Activated CD8-positive, alpha-beta memory T cell treated with anti-CD3 and anti-CD28 coated beads, Interleukin-2, amount 10 ng/mL, durations not matched to agents 7 days and 5 days (primary cell): ENCODE measurements around the gene BLVRA. TPM values are rescaled to one million over a fixed set of nuclear protein-coding genes. Genes with fewer than 3 reads are reported as not detected.
"Not testable (repeated sequence)": the region's sequence is repeated elsewhere in the genome, so short reads cannot be mapped to it uniquely, and the experiment has no call there.

Experiments
- ATAC-seq: fragments of 150-1000 bp; cut with Tn5 transposase; one replicate; pipeline ENCODE4 v1.10.0; 2021; ENCODE audit warnings: moderate library complexity
- CTCF ChIA-PET: fragments of 350-600 bp; sonication (Branson Sonifier 250); formaldehyde crosslinking; loops from one replicate; lab custom pipeline; 2021; ENCODE audit warnings: antibody characterized with exemption; lab: Charles Lee
- DNase-seq: peaks from one replicate; pipeline ENCODE4 v3.0.0-alpha.2; 2020
- H3K27ac Mint-ChIP-seq: one replicate; pipeline ENCODE4 v1.8.0; 2021; ENCODE audit warnings: mild to moderate bottlenecking, mixed read lengths
- H3K27me3 Mint-ChIP-seq: one replicate; pipeline ENCODE4 v1.8.0; 2021; ENCODE audit warnings: mixed read lengths
- H3K36me3 Mint-ChIP-seq: one replicate; pipeline ENCODE4 v1.8.0; 2021; ENCODE audit warnings: mild to moderate bottlenecking, mixed read lengths
- H3K4me1 Mint-ChIP-seq: one replicate; pipeline ENCODE4 v1.8.0; 2021; ENCODE audit warnings: mixed read lengths
- H3K4me3 Mint-ChIP-seq: one replicate; pipeline ENCODE4 v1.8.0; 2021; ENCODE audit warnings: mild to moderate bottlenecking, moderate library complexity, mixed read lengths
- H3K9me3 Mint-ChIP-seq: one replicate; pipeline ENCODE4 v1.8.0; 2022; ENCODE audit warnings: low read depth, mixed read lengths
- total RNA-seq, 2 experiments: library from RNA; stranded (reverse); gene quantifications; one replicate each; pipeline ENCODE4 v1.2.3, GENCODE V29; 2021

Gene BLVRA, protein sequence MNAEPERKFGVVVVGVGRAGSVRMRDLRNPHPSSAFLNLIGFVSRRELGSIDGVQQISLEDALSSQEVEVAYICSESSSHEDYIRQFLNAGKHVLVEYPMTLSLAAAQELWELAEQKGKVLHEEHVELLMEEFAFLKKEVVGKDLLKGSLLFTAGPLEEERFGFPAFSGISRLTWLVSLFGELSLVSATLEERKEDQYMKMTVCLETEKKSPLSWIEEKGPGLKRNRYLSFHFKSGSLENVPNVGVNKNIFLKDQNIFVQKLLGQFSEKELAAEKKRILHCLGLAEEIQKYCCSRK
- total RNA-seq: 10 to 100 TPM; 37.2 to 46.9 TPM

DNA sequence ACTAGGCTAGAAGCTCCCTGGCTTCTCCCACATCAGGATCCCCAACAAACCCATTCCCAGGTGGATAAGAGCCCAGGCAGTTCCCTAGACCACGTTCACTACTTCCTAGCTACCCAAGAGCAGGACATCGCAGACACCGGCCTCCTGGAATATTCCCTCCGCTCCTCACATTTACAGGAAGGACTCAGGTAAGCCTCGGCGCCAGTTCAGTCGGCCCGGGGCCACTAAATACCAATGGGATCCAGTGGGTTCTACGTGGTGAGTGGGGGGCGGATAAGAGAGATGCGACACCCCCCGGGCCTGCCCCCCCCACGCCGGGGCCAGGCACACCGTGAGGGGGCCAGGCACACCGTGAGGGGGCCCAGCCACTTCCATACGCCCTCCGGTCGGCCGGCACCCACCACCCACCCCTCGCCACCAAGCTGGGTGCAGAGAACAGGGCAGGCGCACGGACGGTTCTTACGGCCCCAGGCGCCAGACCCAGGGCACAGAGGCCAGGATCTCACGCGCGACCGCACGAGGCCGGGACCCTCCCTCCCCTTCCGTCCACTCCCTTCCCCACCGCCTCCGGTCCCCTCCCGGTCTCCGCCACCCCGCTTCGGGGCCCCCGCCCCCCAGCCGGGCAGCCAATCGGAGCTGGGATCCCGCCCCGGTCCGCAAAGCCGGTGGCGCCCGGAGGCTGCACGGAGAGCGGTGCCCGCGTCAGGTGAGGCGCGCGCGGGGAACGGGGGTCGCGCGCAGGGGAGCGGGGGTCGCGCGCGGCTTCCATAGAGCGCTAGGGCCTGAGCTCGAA, at the start of gene BLVRA:
Gene BLVRA, plus strand, starts transcription at position 652 of the 793 bp plus-strand sequence. CDS start 12,479 bp downstream, outside the sequence.
- DNase-seq (peak; percentile 73), ATAC-seq (peak; percentile 90)
- H3K4me1 Mint-ChIP-seq: peaks cover 33% of the 10 kb centered on the region
- peak within 1 kb of the TSS; percentile 68 for H3K27ac Mint-ChIP-seq
- H3K4me3 Mint-ChIP-seq: peak within 1 kb of the TSS; percentile 64
- peaks cover 9% of the 10 kb centered on the region for H3K27me3 Mint-ChIP-seq
- H3K36me3 Mint-ChIP-seq: no peaks in the 10 kb centered on the region
- no peaks in the 10 kb centered on the region for H3K9me3 Mint-ChIP-seq
- CTCF ChIA-PET: interaction anchor here (1.0 to 5.5 kb wide), 7 partner anchors 10 to 176 kb away, joined by 3 to 21 read pairs (median 3); partner anchors contain the start of gene STK17A

GRCh38 chr7:43711503-43711902, 47.0 kb upstream of the BLVRA start:
- Mint-ChIP-seq H3K27ac (no peak overlapping the region), H3K36me3 (peaks cover 55% of the 10 kb centered on the region)

DNA sequence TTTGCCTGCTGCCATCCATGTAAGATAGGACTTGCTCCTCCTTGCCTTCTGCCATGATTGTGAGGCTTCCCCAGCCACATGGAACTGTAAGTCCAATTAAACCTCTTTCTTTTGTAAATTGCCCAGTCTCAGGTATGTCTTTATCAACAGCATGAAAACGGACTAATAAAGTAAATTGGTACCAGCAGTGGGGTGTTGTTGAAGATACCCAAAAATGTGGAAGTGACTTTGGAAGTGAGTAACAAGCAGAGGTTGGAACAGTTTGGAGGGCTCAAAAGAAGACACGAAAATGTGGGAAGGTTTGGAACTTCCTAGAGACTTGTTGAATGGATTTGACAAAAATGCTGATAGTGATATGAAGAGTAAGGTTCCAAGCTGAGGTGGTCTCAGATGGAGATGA, 42.5 kb upstream of the BLVRA start:
- not testable (repeated sequence) for DNase-seq, H3K9me3 Mint-ChIP-seq, H3K27ac Mint-ChIP-seq, H3K27me3 Mint-ChIP-seq, ATAC-seq, H3K4me3 Mint-ChIP-seq
- CTCF ChIA-PET: interaction anchor here (1.5 to 1.9 kb wide), 2 partner anchors 133 to 134 kb away, joined by 13 read pairs; partner anchors contain the start of gene STK17A
- peaks cover 35% of the 10 kb centered on the region for H3K36me3 Mint-ChIP-seq
- H3K4me1 Mint-ChIP-seq: peaks cover 18% of the 10 kb centered on the region

More at GRCh38 chr7:43711503-43711902, 47.0 kb upstream of the BLVRA start:
- H3K4me1 Mint-ChIP-seq: peaks cover 2% of the 10 kb centered on the region
- no peak overlapping the region for H3K4me3 Mint-ChIP-seq
- CTCF ChIA-PET: interaction anchor here (1.4 to 3.8 kb wide), 2 partner anchors 9 to 129 kb away, joined by 4 to 22 read pairs; partner anchors contain the start of gene STK17A
- ATAC-seq (no peak), DNase-seq (no peak)
- H3K27me3 Mint-ChIP-seq: no peaks in the 10 kb centered on the region
- H3K9me3 Mint-ChIP-seq: peaks cover 12% of the 10 kb centered on the region

DNA sequence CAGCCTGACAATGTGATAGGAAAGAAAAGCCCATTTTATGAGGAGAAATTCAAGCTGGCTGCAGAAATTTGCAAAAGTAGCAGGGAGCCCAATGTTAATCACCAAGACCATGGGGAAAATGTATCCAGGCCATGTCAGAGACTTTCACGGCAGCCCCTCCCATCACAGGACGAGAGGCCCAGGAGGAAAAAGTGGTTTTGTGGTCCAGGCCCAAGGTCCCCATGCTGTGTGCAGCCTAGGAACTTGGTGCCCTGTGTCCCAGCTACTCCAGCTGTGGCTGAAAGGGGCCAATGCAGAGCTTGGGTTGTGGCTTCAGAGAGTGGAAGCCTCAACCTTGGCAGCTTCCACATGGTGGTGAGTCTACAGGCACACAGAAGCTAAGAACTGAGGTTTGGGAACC, 41.9 kb upstream of the BLVRA start:
- Mint-ChIP-seq H3K4me1 (peaks cover 21% of the 10 kb centered on the region), H3K36me3 (peaks cover 33% of the 10 kb centered on the region), H3K27ac (no peak overlapping the region), H3K9me3 (peaks cover 2% of the 10 kb centered on the region), H3K4me3 (no peak overlapping the region), H3K27me3 (no peaks in the 10 kb centered on the region)
- CTCF ChIA-PET: interaction anchor here (0.6 to 1.5 kb wide), 4 partner anchors 12 to 331 kb away, joined by 3 to 13 read pairs (median 4); partner anchors contain the start of genes COA1 and STK17A
- DNase-seq: no peak
- no peak for ATAC-seq

DNA sequence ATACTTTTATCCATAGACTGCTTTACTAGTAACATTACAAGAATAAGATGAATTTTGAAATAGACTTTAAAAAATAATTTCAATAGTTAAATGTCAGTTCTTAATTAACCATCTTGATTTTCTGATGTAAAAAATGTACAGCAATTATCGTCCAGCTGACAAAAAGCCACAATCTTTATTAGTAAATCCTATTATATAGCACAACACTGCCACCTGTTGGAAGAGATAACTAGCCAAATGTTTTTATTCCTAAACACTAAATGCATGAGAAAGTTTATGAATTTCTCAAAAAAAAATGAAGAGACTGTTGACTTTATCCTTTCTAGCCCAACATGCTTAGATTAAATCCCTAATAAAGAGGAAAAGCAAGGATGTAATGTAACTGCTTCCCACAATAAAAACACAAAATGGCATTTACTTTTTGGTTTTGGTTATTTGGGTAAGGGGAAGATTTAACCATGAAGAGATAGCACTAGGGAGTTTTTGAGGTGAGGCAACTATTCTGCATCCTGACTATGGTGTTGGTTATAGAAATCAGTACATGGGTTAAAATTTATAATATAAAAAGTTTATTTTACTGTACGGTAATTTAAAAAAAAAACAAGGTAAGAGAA, 37.2 kb upstream of the BLVRA start:
- Mint-ChIP-seq H3K4me3 (no peak overlapping the region), H3K27me3 (no peaks in the 10 kb centered on the region), H3K27ac (no peak overlapping the region), H3K4me1 (peaks cover 30% of the 10 kb centered on the region), H3K9me3 (peaks cover 2% of the 10 kb centered on the region), H3K36me3 (peaks cover 19% of the 10 kb centered on the region)
- DNase-seq (no peak), ATAC-seq (no peak)
- CTCF ChIA-PET: interaction anchor here (1.0 to 8.7 kb wide), 11 partner anchors 9 to 149 kb away, joined by 3 to 115 read pairs (median 4); partner anchors contain the start of gene STK17A

GRCh38 chr7:43723007-43723341, 35.5 kb upstream of the BLVRA start:
- DNase-seq: no peak
- Mint-ChIP-seq H3K4me1 (peaks cover 34% of the 10 kb centered on the region), H3K4me3 (no peak overlapping the region), H3K27ac (no peak overlapping the region), H3K9me3 (peaks cover 2% of the 10 kb centered on the region), H3K36me3 (peaks cover 20% of the 10 kb centered on the region), H3K27me3 (no peaks in the 10 kb centered on the region)
- CTCF ChIA-PET: interaction anchor here (0.7 to 8.7 kb wide), 6 partner anchors 14 to 141 kb away, joined by 3 to 115 read pairs (median 3); partner anchors contain the start of gene STK17A
- ATAC-seq: no peak

GRCh38 chr7:43725251-43725650, 33.2 kb upstream of the BLVRA start:
- H3K4me1 Mint-ChIP-seq: peaks cover 41% of the 10 kb centered on the region
- ATAC-seq (no peak), DNase-seq (no peak)

GRCh38 chr7:43726466-43726865, 32.0 kb upstream of the BLVRA start:
- H3K27me3 Mint-ChIP-seq: no peaks in the 10 kb centered on the region

More at GRCh38 chr7:43725251-43725650, 33.2 kb upstream of the BLVRA start:
- peaks cover 13% of the 10 kb centered on the region for H3K36me3 Mint-ChIP-seq
- H3K27ac Mint-ChIP-seq: no peak overlapping the region
- H3K27me3 Mint-ChIP-seq: no peaks in the 10 kb centered on the region
- CTCF ChIA-PET: interaction anchor here (1.0 to 8.7 kb wide), 6 partner anchors 100 to 150 kb away, joined by 3 to 115 read pairs (median 4); partner anchors contain the start of gene STK17A
- no peaks in the 10 kb centered on the region for H3K9me3 Mint-ChIP-seq
- H3K4me3 Mint-ChIP-seq: no peak overlapping the region

DNA sequence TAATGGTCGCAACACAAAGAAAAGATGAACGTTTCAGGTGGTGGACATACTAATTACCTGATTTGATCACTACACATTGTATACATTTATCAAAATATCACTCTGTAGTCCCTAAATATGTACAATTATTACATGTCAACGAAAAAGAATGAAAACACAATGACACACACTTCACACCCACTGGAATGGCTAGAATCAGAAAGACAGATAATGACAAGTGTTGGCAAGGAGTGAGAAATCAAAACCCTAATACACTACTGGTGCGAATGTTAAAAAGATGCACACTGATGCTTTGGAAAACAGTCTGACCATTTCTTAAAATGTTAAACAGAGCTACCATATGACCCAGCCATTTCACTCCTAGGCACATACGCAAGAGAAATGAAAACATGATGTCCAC, 31.5 kb upstream of the BLVRA start:
- CTCF ChIA-PET: no interaction called here
- Mint-ChIP-seq H3K4me3 (no peak overlapping the region), H3K27ac (no peak overlapping the region), H3K27me3 (no peaks in the 10 kb centered on the region), H3K36me3 (peaks cover 13% of the 10 kb centered on the region), H3K4me1 (peaks cover 36% of the 10 kb centered on the region), H3K9me3 (no peaks in the 10 kb centered on the region)
- DNase-seq (no peak), ATAC-seq (no peak)

More at GRCh38 chr7:43726466-43726865, 32.0 kb upstream of the BLVRA start:
- no peak for DNase-seq
- H3K9me3 Mint-ChIP-seq: no peaks in the 10 kb centered on the region
- H3K4me1 Mint-ChIP-seq: peaks cover 36% of the 10 kb centered on the region
- CTCF ChIA-PET: interaction anchor here (1.2 to 8.7 kb wide), 2 partner anchors 112 to 145 kb away, joined by 3 to 115 read pairs; partner anchors contain the start of gene STK17A
- H3K4me3 Mint-ChIP-seq: no peak overlapping the region
- no peak for ATAC-seq
- H3K27ac Mint-ChIP-seq: no peak overlapping the region
- peaks cover 13% of the 10 kb centered on the region for H3K36me3 Mint-ChIP-seq

- CTCF ChIA-PET: interaction anchor here (0.9 to 4.2 kb wide), 3 partner anchors 29 to 145 kb away, joined by 3 to 36 read pairs (median 32); partner anchors contain the start of gene STK17A
- H3K4me3 Mint-ChIP-seq: peak overlapping the region; percentile 31
- ATAC-seq: no peak
Measured at GRCh38 chr7:43727494-43727893, 31.0 kb upstream of the BLVRA start.

GRCh38 chr7:43729214-43729923, 29.1 kb upstream of the BLVRA start, which contains the start of gene COA1:
Gene COA1, minus strand, starts transcription at chr7:43729523. Its CDS starts 80,909 bp downstream, at chr7:43648614.
- CTCF ChIA-PET: interaction anchor here (0.7 to 4.2 kb wide), 13 partner anchors 10 to 274 kb away, joined by 3 to 36 read pairs (median 4); partner anchors contain the start of genes BLVRA and STK17A
- Mint-ChIP-seq H3K27me3 (peaks cover 3% of the 10 kb centered on the region), H3K4me1 (peaks cover 33% of the 10 kb centered on the region), H3K9me3 (no peaks in the 10 kb centered on the region), H3K27ac (peak within 1 kb of the TSS; percentile 86), H3K36me3 (peaks cover 13% of the 10 kb centered on the region), H3K4me3 (peak within 1 kb of the TSS; percentile 94)
- ATAC-seq: peak; percentile 96
- peak; percentile 85 for DNase-seq

More at GRCh38 chr7:43727494-43727893, 31.0 kb upstream of the BLVRA start:
- Mint-ChIP-seq H3K9me3 (no peaks in the 10 kb centered on the region), H3K27me3 (no peaks in the 10 kb centered on the region), H3K36me3 (peaks cover 13% of the 10 kb centered on the region), H3K27ac (no peak overlapping the region), H3K4me1 (peaks cover 36% of the 10 kb centered on the region)
- no peak for DNase-seq

DNA sequence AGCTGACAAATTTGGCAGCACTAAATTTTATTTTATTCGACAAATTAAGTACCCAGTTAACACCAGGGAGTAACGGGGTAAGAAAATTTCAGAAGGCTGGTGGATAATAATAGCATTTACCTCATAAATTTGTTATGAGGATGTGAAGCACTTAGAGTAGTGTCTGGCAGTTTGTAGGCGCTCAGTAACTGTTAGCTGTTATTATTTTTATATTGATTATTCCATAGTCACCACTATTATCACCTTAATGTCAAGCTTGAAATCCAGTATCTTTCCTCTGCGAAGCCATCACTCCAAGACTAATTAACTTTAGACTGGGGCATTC, 28.6 kb upstream of the BLVRA start:
- Mint-ChIP-seq H3K4me3 (peak overlapping the region; percentile 94), H3K9me3 (no peaks in the 10 kb centered on the region), H3K4me1 (peaks cover 30% of the 10 kb centered on the region), H3K36me3 (peaks cover 10% of the 10 kb centered on the region), H3K27ac (peak overlapping the region; percentile 86), H3K27me3 (peaks cover 3% of the 10 kb centered on the region)
- ATAC-seq (no peak), DNase-seq (no peak)
- CTCF ChIA-PET: interaction anchor here (0.8 to 4.2 kb wide), 11 partner anchors 9 to 274 kb away, joined by 3 to 36 read pairs (median 4); partner anchors contain the start of genes BLVRA and STK17A
